Neural cell (in vitro differentiated cells): Measurements from ENCODE around the gene AASDH. TPM values are rescaled to one million over a fixed set of nuclear protein-coding genes. Genes with fewer than 3 reads are reported as not detected.

Experiments
- H2AFZ ChIP-seq: fragments of 200-600, 300-800 bp; sonication (generic), shearing (Covaris generic); 2 replicates; pipeline ENCODE4 v1.6.0; 2014; ENCODE audit warnings: low read depth, mild to moderate bottlenecking, antibody characterized with exemption, low read length, moderate library complexity
- H3F3A ChIP-seq: fragments of 200-600 bp; shearing (Covaris generic); 2 replicates; pipeline ENCODE4 v1.6.1; 2016; ENCODE audit warnings: mild to moderate bottlenecking, moderate library complexity, mixed read lengths, antibody characterized with exemption, low read length; ENCODE audit not compliant: insufficient read depth, poor library complexity, severe bottlenecking
- H3K27ac ChIP-seq: fragments of 200-600, 300-800 bp; sonication (generic), shearing (Covaris generic); 2 replicates; pipeline ENCODE4 v1.5.1; 2014; ENCODE audit warnings: mild to moderate bottlenecking, low read length, moderate library complexity
- H3K27me3 ChIP-seq: fragments of 300-800, 200-600 bp; sonication (generic), shearing (Covaris generic); 2 replicates; pipeline ENCODE4 v1.6.0; 2014; ENCODE audit warnings: mild to moderate bottlenecking, low read depth, low read length, moderate library complexity; ENCODE audit not compliant: insufficient read depth
- H3K36me3 ChIP-seq: fragments of 300-800, 200-600 bp; sonication (generic), shearing (Covaris generic); 2 replicates; pipeline ENCODE4 v1.5.1; 2014; ENCODE audit warnings: mild to moderate bottlenecking, antibody characterized with exemption, low read length, moderate library complexity; ENCODE audit not compliant: insufficient read depth
- H3K4me2 ChIP-seq: fragments of 300-800, 200-600 bp; sonication (generic), shearing (Covaris generic); 2 replicates; pipeline ENCODE4 v1.6.0; 2014; ENCODE audit warnings: mild to moderate bottlenecking, low read length
- H3K4me3 ChIP-seq: fragments of 300-800, 200-600 bp; sonication (generic), shearing (Covaris generic); 2 replicates; pipeline ENCODE4 v1.5.1; 2014; ENCODE audit warnings: mild to moderate bottlenecking, low read length, moderate library complexity
- H3K79me2 ChIP-seq: fragments of 200-600 bp; shearing (Covaris generic); replicated peaks from 2 replicates; pipeline ENCODE4 v1.6.0; 2014; ENCODE audit warnings: mild to moderate bottlenecking, low read length, moderate library complexity; ENCODE audit not compliant: insufficient read depth
- H3K9ac ChIP-seq: fragments of 300-800, 200-600 bp; sonication (generic), shearing (Covaris generic); 2 replicates; pipeline ENCODE4 v1.6.1; 2016; ENCODE audit warnings: mild to moderate bottlenecking, low read length, mixed read lengths
- H3K9me2 ChIP-seq: fragments of 200-600 bp; shearing (Covaris generic); 2 replicates; pipeline ENCODE4 v1.6.1; 2016; ENCODE audit warnings: mild to moderate bottlenecking, low read length, mixed read lengths; ENCODE audit not compliant: insufficient read depth
- H3K9me3 ChIP-seq: fragments of 200-600, 300-800 bp; sonication (generic), shearing (Covaris generic); 2 replicates; pipeline ENCODE4 v1.6.1; 2016; ENCODE audit warnings: mild to moderate bottlenecking, mixed run types, low read length, moderate library complexity, mixed read lengths
- H4K20me1 ChIP-seq: fragments of 200-600 bp; shearing (Covaris generic); 2 replicates; pipeline ENCODE4 v1.6.1; 2016; ENCODE audit warnings: mild to moderate bottlenecking, mixed run types; ENCODE audit not compliant: insufficient read depth
- CTCF ChIP-seq: fragments of 450-650 bp; IDR thresholded peaks from 2 replicates; pipeline ENCODE4 v1.5.1; 2014; ENCODE audit warnings: antibody characterized with exemption, mild to moderate bottlenecking, moderate library complexity; ENCODE audit not compliant: poor library complexity, severe bottlenecking
- EP300 ChIP-seq: fragments of 450-650 bp; conservative IDR thresholded peaks from 2 replicates; pipeline ENCODE4 v1.6.1; 2014; ENCODE audit warnings: antibody characterized with exemption, mild to moderate bottlenecking, moderate library complexity; ENCODE audit not compliant: poor library complexity, severe bottlenecking
- EZH2 ChIP-seq: fragments of 200-600, 300-800 bp; shearing (Covaris generic), sonication (generic); IDR thresholded peaks from 2 replicates; pipeline ENCODE4 v1.6.1; 2014; ENCODE audit warnings: antibody characterized with exemption, low read length, borderline replicate concordance, mild to moderate bottlenecking; ENCODE audit not compliant: insufficient read depth, poor library complexity, severe bottlenecking
- MXI1 ChIP-seq: fragments of 450-650 bp; conservative IDR thresholded peaks from 2 replicates; pipeline ENCODE4 v1.6.1; 2014; ENCODE audit warnings: antibody characterized with exemption, mild to moderate bottlenecking; ENCODE audit not compliant: poor library complexity, severe bottlenecking
- POLR2AphosphoS5 ChIP-seq: IDR thresholded peaks from 2 replicates; pipeline ENCODE4 v1.6.1; 2012
- RAD21 ChIP-seq: fragments of 450-650 bp; conservative IDR thresholded peaks from 2 replicates; pipeline ENCODE4 v1.6.1; 2014; ENCODE audit warnings: antibody characterized with exemption, mild to moderate bottlenecking, moderate library complexity
- REST ChIP-seq: IDR thresholded peaks from 2 replicates; pipeline ENCODE4 v1.6.1; 2012; ENCODE audit warnings: borderline replicate concordance
- SMC3 ChIP-seq: fragments of 450-650 bp; conservative IDR thresholded peaks from 2 replicates; pipeline ENCODE4 v1.6.1; 2014; ENCODE audit warnings: antibody characterized with exemption, mild to moderate bottlenecking, moderate library complexity; ENCODE audit not compliant: poor library complexity
- TAF1 ChIP-seq: IDR thresholded peaks from 2 replicates; pipeline ENCODE4 v1.6.1; 2012; ENCODE audit warnings: low read depth
- polyA plus RNA-seq: library from polyadenylated mRNA; depleted of rRNA; stranded (reverse); fragments of >200 nt; gene quantifications from 2 replicates; pipeline ENCODE4 v1.2.3, GENCODE V29; 2014

AASDH gene
- polyA plus RNA-seq, 1 donor from 2014 or later: 21.8 TPM

GRCh38 chr4:56374956-56375355, 12.3 kb downstream of the AASDH start:
- Histone ChIP-seq H3K36me3 (no peaks in the 10 kb centered on the region), H3K4me2 (no peak overlapping the region), H3K9me2 (no peaks in the 10 kb centered on the region), H3K27me3 (no peaks in the 10 kb centered on the region), H3K9me3 (no peaks in the 10 kb centered on the region), H3K27ac (no peak overlapping the region), H3K4me3 (no peak overlapping the region), H4K20me1 (no peaks in the 10 kb centered on the region), H2AFZ (no peak overlapping the region), H3K79me2 (no peaks in the 10 kb centered on the region), H3K9ac (no peak overlapping the region), H3F3A (no peaks in the 10 kb centered on the region)
- TF ChIP-seq TAF1: no peak
- no peak for TF ChIP-seq EZH2
- no peak for TF ChIP-seq CTCF
- no peak for TF ChIP-seq RAD21
- TF ChIP-seq REST: no peak
- no peak for TF ChIP-seq EP300
- TF ChIP-seq SMC3: no peak
- no peak for TF ChIP-seq MXI1
- no peak for TF ChIP-seq POLR2AphosphoS5

- no peak overlapping the region for H2AFZ ChIP-seq
- TF ChIP-seq RAD21: no peak
- TF ChIP-seq CTCF: no peak
- no peak for TF ChIP-seq EZH2
- TF ChIP-seq TAF1: no peak
- no peak for TF ChIP-seq MXI1
- no peak for TF ChIP-seq SMC3
- no peak for TF ChIP-seq REST
- TF ChIP-seq POLR2AphosphoS5: no peak
- TF ChIP-seq EP300: no peak
- H3K79me2 ChIP-seq: no peaks in the 10 kb centered on the region
- H3K4me2 ChIP-seq: no peak overlapping the region
- no peaks in the 10 kb centered on the region for H3K9me3 ChIP-seq
- no peak overlapping the region for H3K9ac ChIP-seq
- H3K9me2 ChIP-seq: no peaks in the 10 kb centered on the region
- H3K27me3 ChIP-seq: no peaks in the 10 kb centered on the region
- H3K27ac ChIP-seq: no peak overlapping the region
- no peak overlapping the region for H3K4me3 ChIP-seq
- no peaks in the 10 kb centered on the region for H4K20me1 ChIP-seq
- no peaks in the 10 kb centered on the region for H3F3A ChIP-seq
- peaks cover 5% of the 10 kb centered on the region for H3K36me3 ChIP-seq
Observed at GRCh38 chr4:56372774-56373173, 14.5 kb downstream of the AASDH start.
